H1 (cell line): ENCODE results near the gene USP10. TPM values are rescaled to one million over a fixed set of nuclear protein-coding genes. Genes with fewer than 3 reads are reported as not detected.

Experiments used
- JUN ChIP-seq: IDR thresholded peaks from 2 replicates; pipeline ENCODE4 v1.6.1; 2011; ENCODE audit warnings: low read depth, mild to moderate bottlenecking, improper control_type of control experiment, low read length
- NANOG ChIP-seq: IDR thresholded peaks from 2 replicates; pipeline ENCODE4 v1.6.1; 2011; ENCODE audit warnings: low read length, low read depth, mild to moderate bottlenecking, inconsistent platforms; ENCODE audit not compliant: insufficient read depth, poor library complexity, severe bottlenecking
- RAD21 ChIP-seq, 2 experiments: IDR thresholded peaks in 1 of 2; conservative IDR thresholded peaks in 1 of 2; 2 replicates each; pipeline ENCODE4 v1.6.1; 2011; ENCODE audit warnings: low read depth in 2 of 2, low read length in 2 of 2, improper control_type of control experiment in 1 of 2, inconsistent platforms in 1 of 2, mild to moderate bottlenecking in 1 of 2, moderate library complexity in 1 of 2
- SIN3A ChIP-seq, 2 experiments: IDR thresholded peaks in 1 of 2; conservative IDR thresholded peaks in 1 of 2; 2 replicates each; pipeline ENCODE4 v1.6.1; 2011 to 2012; ENCODE audit warnings: low read length in 2 of 2, improper control_type of control experiment in 1 of 2, low read depth in 1 of 2, mild to moderate bottlenecking in 1 of 2
- SP4 ChIP-seq: IDR thresholded peaks from 2 replicates; pipeline ENCODE4 v1.6.1; 2012; ENCODE audit warnings: low read length, inconsistent platforms
- polyA plus RNA-seq, 7 experiments: library from polyadenylated mRNA; depleted of rRNA in 3 of 7; stranded (reverse) in 5 of 7; unstranded in 2 of 7; fragments of >200 nt in 5 of 7; fragments of 200-250 nt in 2 of 7; gene quantifications; 1 replicate in 5 of 7; 2 replicates in 1 of 7; 4 replicates in 1 of 7; pipeline versions ENCODE4 v1.2.1 to v1.2.3, GENCODE V29; 2011 to 2013; ENCODE audit warnings: missing spikeins in 2 of 7, mixed read lengths in 2 of 7
- total RNA-seq: library from RNA; stranded (reverse); fragmentation: NEBNext Ultra II Directional; extraction: Animal tissue kit (Norgen Biotek cat#: 25700); gene quantifications from 2 replicates; pipeline ENCODE4 v1.2.1, GENCODE V29; 2021

USP10 gene
- total and polyA plus RNA-seq, 2 of the 8 experiments (the other 6 are each of a cell fraction or from before 2014, with no cell fraction given) = 171 to 195 TPM

- TF ChIP-seq NANOG = no peak
- no peak for TF ChIP-seq SP4
- no peak for TF ChIP-seq RAD21 (IDR thresholded peaks at IDR 0.05 in 1 of 2, conservative IDR thresholded peaks at IDR 0.05 in 1 of 2; ENCODE audit: low read depth in 2 of 2, low read length in 2 of 2)
- TF ChIP-seq SIN3A (conservative IDR thresholded peaks at IDR 0.05 in 1 of 2, IDR thresholded peaks at IDR 0.05 in 1 of 2; ENCODE audit: low read depth in 1 of 2, low read length in 2 of 2) = no peak
- TF ChIP-seq JUN = no peak
These were observed 24.4 kb upstream of the USP10 start (continued) for GRCh38 chr16:84675423-84675822.
